SU-DHL-6 (cell line): ENCODE results near the gene NME8.

Source experiments
- CTCF ChIP-seq: fragments of 200-600 bp; sonication (generic); IDR thresholded peaks from one replicate; pipeline ENCODE4 v1.5.1; 2017; ENCODE audit warnings: antibody characterized with exemption, mild to moderate bottlenecking, low read length, moderate library complexity; ENCODE audit not compliant: insufficient read depth, poor library complexity, severe bottlenecking
- EZH2phosphoT487 ChIP-seq: fragments of 200-600 bp; sonication (generic), shearing (Covaris generic); conservative IDR thresholded peaks from 2 replicates; pipeline ENCODE4 v1.6.1; 2018; ENCODE audit warnings: mild to moderate bottlenecking, antibody characterized with exemption, low read length, moderate library complexity, mixed read lengths

GRCh38 chr7:37825038-37825437 is 23.4 kb upstream of the NME8 start:
- TF ChIP-seq CTCF = no peak
- TF ChIP-seq EZH2phosphoT487 = no peak
